Measurements from ENCODE around the gene EMC10.

EMC10 gene

DNA sequence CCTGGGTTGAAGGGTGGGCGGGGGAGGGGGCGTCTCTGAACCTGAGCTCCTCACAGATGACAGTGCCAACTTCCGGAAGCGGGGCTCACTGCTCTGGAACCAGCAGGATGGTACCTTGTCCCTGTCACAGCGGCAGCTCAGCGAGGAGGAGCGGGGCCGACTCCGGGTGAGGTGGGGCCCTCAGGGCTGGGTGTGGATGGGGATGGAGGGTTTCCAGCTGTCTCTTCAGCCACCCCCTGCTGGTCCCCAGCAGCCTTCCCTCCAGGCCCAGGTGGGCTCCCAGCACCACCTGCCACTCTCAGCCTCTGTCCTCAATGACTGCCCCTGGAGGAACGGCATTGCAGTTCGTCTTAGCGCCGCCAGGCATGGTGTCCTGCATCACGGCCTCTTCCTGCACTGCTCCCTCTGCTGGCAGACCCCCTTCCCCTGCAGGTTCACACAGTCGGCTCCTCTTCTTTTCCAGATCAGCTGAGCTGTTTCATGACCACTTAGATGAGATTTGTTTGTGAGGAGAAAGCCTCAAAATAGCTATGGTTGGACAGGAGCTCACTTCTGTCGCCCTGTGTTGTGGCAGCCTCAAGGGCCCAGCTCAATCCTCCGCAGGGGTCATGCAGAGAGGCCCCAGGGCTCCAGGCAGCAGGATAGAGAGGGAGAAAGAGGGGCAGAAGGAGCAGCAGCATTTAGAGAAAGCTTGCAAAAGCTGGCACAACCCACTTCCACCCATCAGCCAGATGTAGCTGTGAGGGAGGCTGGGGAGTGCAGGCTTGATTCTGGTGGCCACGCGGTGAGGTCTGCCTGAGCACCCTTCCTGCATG lies 2.8 kb downstream of the EMC10 start:
- peaks cover 3% of the 10 kb centered on the region for H3K79me1 ChIP-seq (ENCODE audit: low read length)
- no peak overlapping the region for H2BK120ac ChIP-seq (ENCODE audit: insufficient read depth, low read length, poor library complexity)
- H3K4me2 ChIP-seq (ENCODE audit: low read length) = no peak overlapping the region
- peak; percentile 25 to 47 for DNase-seq
- WGBS (ENCODE audit: extremely low coverage, insufficient coverage, insufficient read length) = no CpG with 5 or more reads among the region's 19 CpGs
- no peak overlapping the region for H2AFZ ChIP-seq (ENCODE audit: insufficient read depth, low read length, poor library complexity)
- no peak overlapping the region for H3K4ac ChIP-seq (ENCODE audit: low read depth, low read length)
- no peak overlapping the region for H2AK5ac ChIP-seq (ENCODE audit: low read length)
- H4K8ac ChIP-seq (ENCODE audit: low read depth, low read length) = no peak overlapping the region
- no peak overlapping the region for H2BK5ac ChIP-seq (ENCODE audit: low read depth, low read length, poor library complexity)
- H3K27ac ChIP-seq (ENCODE audit: low read depth, low read length) = no peak overlapping the region
- H3K4me1 ChIP-seq (ENCODE audit: control insufficient read depth in 1 of 2, insufficient read depth in 2 of 2, low read length in 2 of 2) = peaks cover 3 to 13% of the 10 kb centered on the region in 2 experiments
- H3K9me3 ChIP-seq (ENCODE audit: insufficient read depth, low read depth, low read length) = peaks cover 4% of the 10 kb centered on the region
- no peak overlapping the region for H3K18ac ChIP-seq (ENCODE audit: low read length)
- H4K12ac ChIP-seq (ENCODE audit: low read depth, low read length) = no peak overlapping the region
- H3K23ac ChIP-seq (ENCODE audit: low read length) = no peak overlapping the region
- H3K36me3 ChIP-seq (ENCODE audit: control insufficient read depth in 1 of 2, insufficient read depth in 2 of 2, low read length in 2 of 2) = peaks cover 49 to 53% of the 10 kb centered on the region in 2 experiments
- H4K91ac ChIP-seq (ENCODE audit: low read depth, low read length) = no peak overlapping the region
- no peak overlapping the region for H2BK12ac ChIP-seq (ENCODE audit: low read length)
- peaks cover 5% of the 10 kb centered on the region for H3K79me2 ChIP-seq (ENCODE audit: control insufficient read depth, insufficient read depth, low read length, poor library complexity)
- no peak overlapping the region for H3K14ac ChIP-seq (ENCODE audit: low read length)
- no peak overlapping the region for H3K9ac ChIP-seq (ENCODE audit: low read length)
- no peak overlapping the region for H3K4me3 ChIP-seq (ENCODE audit: low read depth, low read length)
- H3K27me3 ChIP-seq (ENCODE audit: insufficient read depth, low read length) = no peaks in the 10 kb centered on the region

DNA sequence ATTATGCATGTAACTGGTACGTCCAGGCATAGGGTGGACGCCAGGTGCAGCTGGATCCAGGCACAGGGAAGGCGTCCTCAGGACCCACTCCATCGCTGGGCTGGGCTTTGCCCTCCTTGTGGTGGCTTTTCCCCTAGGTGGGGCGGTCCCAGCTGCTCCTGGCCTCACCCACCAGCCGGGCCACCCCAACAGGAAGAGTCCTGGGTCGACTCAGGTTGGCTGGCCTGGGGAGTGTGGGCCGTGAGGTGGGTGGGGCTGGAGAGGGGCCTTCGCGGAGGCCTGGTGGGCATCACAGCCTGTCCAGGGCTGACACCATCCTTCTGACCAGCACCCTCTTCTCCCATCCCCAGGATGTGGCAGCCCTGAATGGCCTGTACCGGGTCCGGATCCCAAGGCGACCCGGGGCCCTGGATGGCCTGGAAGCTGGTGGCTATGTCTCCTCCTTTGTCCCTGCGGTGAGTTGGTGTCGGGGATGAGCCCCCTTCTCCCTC lies 3.5 kb downstream of the EMC10 start:
- H2BK5ac ChIP-seq (ENCODE audit: low read depth, low read length, poor library complexity) = no peak overlapping the region
- WGBS (ENCODE audit: extremely low coverage, insufficient coverage, insufficient read length) = no CpG with 5 or more reads among the region's 16 CpGs
- no peak overlapping the region for H4K91ac ChIP-seq (ENCODE audit: low read depth, low read length)

DNA sequence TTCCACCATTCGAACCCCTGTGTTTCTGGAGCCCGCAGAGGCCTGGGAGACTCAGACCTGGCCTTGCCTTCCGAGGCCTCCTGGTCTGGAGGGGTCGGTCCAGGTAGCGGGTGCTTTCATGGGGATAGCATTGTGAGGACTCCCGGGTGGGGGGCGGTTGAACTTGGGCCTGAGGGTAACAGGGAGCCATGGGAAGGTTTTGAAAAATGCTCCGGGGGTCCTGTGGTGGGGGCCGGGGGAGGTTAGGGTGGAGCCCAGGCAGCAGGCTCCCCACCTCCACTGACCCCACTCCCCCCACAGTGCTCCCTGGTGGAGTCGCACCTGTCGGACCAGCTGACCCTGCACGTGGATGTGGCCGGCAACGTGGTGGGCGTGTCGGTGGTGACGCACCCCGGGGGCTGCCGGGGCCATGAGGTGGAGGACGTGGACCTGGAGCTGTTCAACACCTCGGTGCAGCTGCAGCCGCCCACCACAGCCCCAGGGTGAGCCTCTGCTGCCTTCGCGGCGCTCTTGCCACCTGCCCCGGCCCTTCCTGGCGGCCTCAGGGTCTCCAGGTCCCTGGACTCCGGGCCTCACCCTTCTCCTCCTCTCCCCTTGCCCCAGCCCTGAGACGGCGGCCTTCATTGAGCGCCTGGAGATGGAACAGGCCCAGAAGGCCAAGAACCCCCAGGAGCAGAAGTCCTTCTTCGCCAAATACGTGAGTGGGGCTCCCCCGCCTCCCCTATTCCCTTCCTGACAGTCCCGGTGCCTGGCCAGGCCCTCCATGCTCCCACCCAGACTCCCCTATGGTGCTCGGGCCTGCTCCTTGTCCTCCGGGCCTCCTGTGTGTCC lies 4.2 kb downstream of the EMC10 start:
- Histone ChIP-seq H4K8ac (ENCODE audit: low read depth, low read length) (no peak overlapping the region), H3K4me2 (ENCODE audit: low read length) (no peak overlapping the region), H3K23ac (ENCODE audit: low read length) (no peak overlapping the region), H2AK5ac (ENCODE audit: low read length) (no peak overlapping the region), H3K9me3 (ENCODE audit: insufficient read depth, low read depth, low read length) (peaks cover 4% of the 10 kb centered on the region), H4K91ac (ENCODE audit: low read depth, low read length) (no peak overlapping the region), H3K4me3 (ENCODE audit: low read depth, low read length) (no peak overlapping the region), H3K79me1 (ENCODE audit: low read length) (peaks cover 3% of the 10 kb centered on the region), H3K18ac (ENCODE audit: low read length) (no peak overlapping the region), H2BK5ac (ENCODE audit: low read depth, low read length, poor library complexity) (no peak overlapping the region), H3K4me1 (ENCODE audit: control insufficient read depth in 1 of 2, insufficient read depth in 2 of 2, low read length in 2 of 2) (peaks cover 3 to 13% of the 10 kb centered on the region in 2 experiments), H3K27ac (ENCODE audit: low read depth, low read length) (no peak overlapping the region), H3K36me3 (ENCODE audit: control insufficient read depth in 1 of 2, insufficient read depth in 2 of 2, low read length in 2 of 2) (peaks cover 49 to 53% of the 10 kb centered on the region in 2 experiments), H3K4ac (ENCODE audit: low read depth, low read length) (no peak overlapping the region), H2AFZ (ENCODE audit: insufficient read depth, low read length, poor library complexity) (no peak overlapping the region), H3K9ac (ENCODE audit: low read length) (no peak overlapping the region), H3K14ac (ENCODE audit: low read length) (no peak overlapping the region), H2BK120ac (ENCODE audit: insufficient read depth, low read length, poor library complexity) (no peak overlapping the region), H2BK12ac (ENCODE audit: low read length) (no peak overlapping the region), H3K27me3 (ENCODE audit: insufficient read depth, low read length) (no peaks in the 10 kb centered on the region), H3K79me2 (ENCODE audit: control insufficient read depth, insufficient read depth, low read length, poor library complexity) (peaks cover 5% of the 10 kb centered on the region), H4K12ac (ENCODE audit: low read depth, low read length) (no peak overlapping the region)
- no peak for DNase-seq
- WGBS (ENCODE audit: extremely low coverage, insufficient coverage, insufficient read length) = no CpG with 5 or more reads among the region's 37 CpGs

More for the DNA sequence above, 3.5 kb downstream of the EMC10 start:
- H4K8ac ChIP-seq (ENCODE audit: low read depth, low read length) = no peak overlapping the region
- H3K27ac ChIP-seq (ENCODE audit: low read depth, low read length) = no peak overlapping the region
- peaks cover 5% of the 10 kb centered on the region for H3K79me2 ChIP-seq (ENCODE audit: control insufficient read depth, insufficient read depth, low read length, poor library complexity)
- H3K79me1 ChIP-seq (ENCODE audit: low read length) = peaks cover 3% of the 10 kb centered on the region
- no peak overlapping the region for H2BK120ac ChIP-seq (ENCODE audit: insufficient read depth, low read length, poor library complexity)
- H2BK12ac ChIP-seq (ENCODE audit: low read length) = no peak overlapping the region
- no peak overlapping the region for H2AK5ac ChIP-seq (ENCODE audit: low read length)
- H4K12ac ChIP-seq (ENCODE audit: low read depth, low read length) = no peak overlapping the region
- no peak overlapping the region for H3K4ac ChIP-seq (ENCODE audit: low read depth, low read length)
- no peak overlapping the region for H3K4me2 ChIP-seq (ENCODE audit: low read length)
- no peak overlapping the region for H2AFZ ChIP-seq (ENCODE audit: insufficient read depth, low read length, poor library complexity)
- no peak overlapping the region for H3K9ac ChIP-seq (ENCODE audit: low read length)
- no peak overlapping the region for H3K4me3 ChIP-seq (ENCODE audit: low read depth, low read length)
- peaks cover 49 to 53% of the 10 kb centered on the region in 2 experiments for H3K36me3 ChIP-seq (ENCODE audit: control insufficient read depth in 1 of 2, insufficient read depth in 2 of 2, low read length in 2 of 2)
- H3K27me3 ChIP-seq (ENCODE audit: insufficient read depth, low read length) = no peaks in the 10 kb centered on the region
- H3K18ac ChIP-seq (ENCODE audit: low read length) = no peak overlapping the region
- H3K9me3 ChIP-seq (ENCODE audit: insufficient read depth, low read depth, low read length) = peaks cover 4% of the 10 kb centered on the region
- H3K14ac ChIP-seq (ENCODE audit: low read length) = no peak overlapping the region
- H3K23ac ChIP-seq (ENCODE audit: low read length) = no peak overlapping the region
- H3K4me1 ChIP-seq (ENCODE audit: control insufficient read depth in 1 of 2, insufficient read depth in 2 of 2, low read length in 2 of 2) = peaks cover 3 to 13% of the 10 kb centered on the region in 2 experiments
- DNase-seq = no peak

DNA sequence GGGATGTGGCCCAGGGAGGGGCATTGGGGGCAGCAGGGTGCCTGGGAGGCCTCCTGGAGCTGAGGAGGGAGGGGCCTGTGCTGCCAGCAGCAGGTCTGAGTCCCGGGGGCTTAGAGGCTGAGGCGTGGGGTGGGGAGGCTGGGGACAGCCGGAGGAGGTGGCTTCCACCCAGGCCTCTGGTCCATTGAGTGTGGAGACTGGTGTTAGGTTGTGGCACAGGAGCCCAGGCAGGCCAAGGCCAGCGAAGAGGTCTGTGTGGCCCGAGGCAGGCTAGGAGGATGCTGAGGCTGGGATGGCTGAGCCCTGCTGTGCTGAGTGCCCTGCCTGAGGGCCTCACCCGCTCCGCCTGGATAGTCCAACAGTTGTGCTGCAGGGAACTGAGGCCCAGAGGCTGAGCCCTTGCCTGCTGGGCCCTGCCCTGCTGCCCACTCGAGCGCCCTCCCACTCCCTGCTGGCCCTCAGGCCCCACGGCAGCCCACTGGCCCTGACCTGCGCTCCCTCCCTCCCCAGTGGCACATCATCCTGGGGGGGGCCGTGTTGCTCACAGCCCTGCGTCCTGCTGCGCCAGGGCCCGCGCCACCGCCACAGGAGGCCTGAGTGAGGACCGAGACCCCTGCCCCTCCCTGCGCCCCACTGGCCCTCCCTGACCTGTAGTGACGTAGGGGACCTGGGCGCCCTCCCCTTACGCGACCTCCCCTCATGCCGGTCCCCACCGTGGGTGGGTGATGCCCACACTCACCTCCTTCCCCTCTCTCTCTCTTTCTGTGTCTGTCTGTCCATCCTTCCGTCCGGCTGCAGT lies 5.2 kb downstream of the EMC10 start:
- Histone ChIP-seq H4K91ac (ENCODE audit: low read depth, low read length) (no peak overlapping the region), H2AK5ac (ENCODE audit: low read length) (no peak overlapping the region), H3K27ac (ENCODE audit: low read depth, low read length) (no peak overlapping the region), H3K4ac (ENCODE audit: low read depth, low read length) (no peak overlapping the region), H4K12ac (ENCODE audit: low read depth, low read length) (no peak overlapping the region), H2BK12ac (ENCODE audit: low read length) (no peak overlapping the region), H3K36me3 (ENCODE audit: control insufficient read depth in 1 of 2, insufficient read depth in 2 of 2, low read length in 2 of 2) (peaks cover 49 to 56% of the 10 kb centered on the region in 2 experiments), H3K27me3 (ENCODE audit: insufficient read depth, low read length) (no peaks in the 10 kb centered on the region), H3K23ac (ENCODE audit: low read length) (no peak overlapping the region), H2AFZ (ENCODE audit: insufficient read depth, low read length, poor library complexity) (no peak overlapping the region), H4K8ac (ENCODE audit: low read depth, low read length) (no peak overlapping the region), H3K4me2 (ENCODE audit: low read length) (no peak overlapping the region), H3K4me1 (ENCODE audit: control insufficient read depth in 1 of 2, insufficient read depth in 2 of 2, low read length in 2 of 2) (peaks cover 3 to 8% of the 10 kb centered on the region in 2 experiments), H3K79me2 (ENCODE audit: control insufficient read depth, insufficient read depth, low read length, poor library complexity) (peaks cover 3% of the 10 kb centered on the region), H3K18ac (ENCODE audit: low read length) (no peak overlapping the region), H3K4me3 (ENCODE audit: low read depth, low read length) (no peak overlapping the region), H3K79me1 (ENCODE audit: low read length) (peaks cover under 1% of the 10 kb centered on the region), H2BK120ac (ENCODE audit: insufficient read depth, low read length, poor library complexity) (no peak overlapping the region), H3K14ac (ENCODE audit: low read length) (no peak overlapping the region), H2BK5ac (ENCODE audit: low read depth, low read length, poor library complexity) (no peak overlapping the region), H3K9me3 (ENCODE audit: insufficient read depth, low read depth, low read length) (peaks cover 2% of the 10 kb centered on the region), H3K9ac (ENCODE audit: low read length) (no peak overlapping the region)
- WGBS (ENCODE audit: extremely low coverage, insufficient coverage, insufficient read length) = no CpG with 5 or more reads among the region's 27 CpGs
- DNase-seq = no peak
